ENCODE data around the gene THSD7A. TPM values are rescaled to one million over a fixed set of nuclear protein-coding genes. Genes with fewer than 3 reads are reported as not detected.

Gene THSD7A
- total RNA-seq, 1 experiment from 2014 or later: 0.68 TPM

DNA sequence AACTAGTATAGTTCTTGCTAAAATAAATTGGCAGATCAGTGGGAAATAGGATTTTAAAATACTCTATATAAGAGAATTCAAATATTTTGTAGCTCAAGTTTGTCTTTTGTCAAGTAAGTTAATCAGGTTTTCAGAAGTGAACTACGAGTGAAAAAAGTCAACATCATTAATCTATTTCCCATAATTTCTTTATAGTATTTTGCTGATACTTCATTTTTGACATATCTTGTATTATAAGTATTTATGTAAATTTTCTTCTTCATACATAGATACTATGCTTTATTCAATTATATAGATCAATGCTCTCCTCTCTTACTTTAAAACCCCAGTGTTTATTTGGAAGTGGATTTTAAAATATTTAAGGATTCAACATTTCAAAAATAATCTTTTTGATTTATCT is 360.7 kb downstream of the THSD7A start:
- H3K27me3 Mint-ChIP-seq (ENCODE audit: low read depth): no peaks in the 10 kb centered on the region
- CTCF ChIA-PET: no interaction called here
- H3K9me3 Mint-ChIP-seq: no peaks in the 10 kb centered on the region
- TF ChIP-seq FOXJ3 (CRISPR knock-in tag; IDR thresholded peaks at IDR 0.05; ENCODE audit: borderline replicate concordance): no peak
- no peak for TF ChIP-seq SOX15 (CRISPR knock-in tag; IDR thresholded peaks at IDR 0.05)
- TF ChIP-seq, protein P1, sequence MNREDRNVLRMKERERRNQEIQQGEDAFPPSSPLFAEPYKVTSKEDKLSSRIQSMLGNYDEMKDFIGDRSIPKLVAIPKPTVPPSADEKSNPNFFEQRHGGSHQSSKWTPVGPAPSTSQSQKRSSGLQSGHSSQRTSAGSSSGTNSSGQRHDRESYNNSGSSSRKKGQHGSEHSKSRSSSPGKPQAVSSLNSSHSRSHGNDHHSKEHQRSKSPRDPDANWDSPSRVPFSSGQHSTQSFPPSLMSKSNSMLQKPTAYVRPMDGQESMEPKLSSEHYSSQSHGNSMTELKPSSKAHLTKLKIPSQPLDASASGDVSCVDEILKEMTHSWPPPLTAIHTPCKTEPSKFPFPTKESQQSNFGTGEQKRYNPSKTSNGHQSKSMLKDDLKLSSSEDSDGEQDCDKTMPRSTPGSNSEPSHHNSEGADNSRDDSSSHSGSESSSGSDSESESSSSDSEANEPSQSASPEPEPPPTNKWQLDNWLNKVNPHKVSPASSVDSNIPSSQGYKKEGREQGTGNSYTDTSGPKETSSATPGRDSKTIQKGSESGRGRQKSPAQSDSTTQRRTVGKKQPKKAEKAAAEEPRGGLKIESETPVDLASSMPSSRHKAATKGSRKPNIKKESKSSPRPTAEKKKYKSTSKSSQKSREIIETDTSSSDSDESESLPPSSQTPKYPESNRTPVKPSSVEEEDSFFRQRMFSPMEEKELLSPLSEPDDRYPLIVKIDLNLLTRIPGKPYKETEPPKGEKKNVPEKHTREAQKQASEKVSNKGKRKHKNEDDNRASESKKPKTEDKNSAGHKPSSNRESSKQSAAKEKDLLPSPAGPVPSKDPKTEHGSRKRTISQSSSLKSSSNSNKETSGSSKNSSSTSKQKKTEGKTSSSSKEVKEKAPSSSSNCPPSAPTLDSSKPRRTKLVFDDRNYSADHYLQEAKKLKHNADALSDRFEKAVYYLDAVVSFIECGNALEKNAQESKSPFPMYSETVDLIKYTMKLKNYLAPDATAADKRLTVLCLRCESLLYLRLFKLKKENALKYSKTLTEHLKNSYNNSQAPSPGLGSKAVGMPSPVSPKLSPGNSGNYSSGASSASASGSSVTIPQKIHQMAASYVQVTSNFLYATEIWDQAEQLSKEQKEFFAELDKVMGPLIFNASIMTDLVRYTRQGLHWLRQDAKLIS (CRISPR knock-in tag; IDR thresholded peaks at IDR 0.05; ENCODE audit: borderline replicate concordance): no peak
- TF ChIP-seq ETV6 (CRISPR knock-in tag; IDR thresholded peaks at IDR 0.05): no peak
- no peak for TF ChIP-seq ZBTB21 (CRISPR knock-in tag; IDR thresholded peaks at IDR 0.05; ENCODE audit: borderline replicate concordance)
- TF ChIP-seq SP1 (CRISPR knock-in tag; conservative IDR thresholded peaks at IDR 0.05): no peak
- TF ChIP-seq, protein P2, sequence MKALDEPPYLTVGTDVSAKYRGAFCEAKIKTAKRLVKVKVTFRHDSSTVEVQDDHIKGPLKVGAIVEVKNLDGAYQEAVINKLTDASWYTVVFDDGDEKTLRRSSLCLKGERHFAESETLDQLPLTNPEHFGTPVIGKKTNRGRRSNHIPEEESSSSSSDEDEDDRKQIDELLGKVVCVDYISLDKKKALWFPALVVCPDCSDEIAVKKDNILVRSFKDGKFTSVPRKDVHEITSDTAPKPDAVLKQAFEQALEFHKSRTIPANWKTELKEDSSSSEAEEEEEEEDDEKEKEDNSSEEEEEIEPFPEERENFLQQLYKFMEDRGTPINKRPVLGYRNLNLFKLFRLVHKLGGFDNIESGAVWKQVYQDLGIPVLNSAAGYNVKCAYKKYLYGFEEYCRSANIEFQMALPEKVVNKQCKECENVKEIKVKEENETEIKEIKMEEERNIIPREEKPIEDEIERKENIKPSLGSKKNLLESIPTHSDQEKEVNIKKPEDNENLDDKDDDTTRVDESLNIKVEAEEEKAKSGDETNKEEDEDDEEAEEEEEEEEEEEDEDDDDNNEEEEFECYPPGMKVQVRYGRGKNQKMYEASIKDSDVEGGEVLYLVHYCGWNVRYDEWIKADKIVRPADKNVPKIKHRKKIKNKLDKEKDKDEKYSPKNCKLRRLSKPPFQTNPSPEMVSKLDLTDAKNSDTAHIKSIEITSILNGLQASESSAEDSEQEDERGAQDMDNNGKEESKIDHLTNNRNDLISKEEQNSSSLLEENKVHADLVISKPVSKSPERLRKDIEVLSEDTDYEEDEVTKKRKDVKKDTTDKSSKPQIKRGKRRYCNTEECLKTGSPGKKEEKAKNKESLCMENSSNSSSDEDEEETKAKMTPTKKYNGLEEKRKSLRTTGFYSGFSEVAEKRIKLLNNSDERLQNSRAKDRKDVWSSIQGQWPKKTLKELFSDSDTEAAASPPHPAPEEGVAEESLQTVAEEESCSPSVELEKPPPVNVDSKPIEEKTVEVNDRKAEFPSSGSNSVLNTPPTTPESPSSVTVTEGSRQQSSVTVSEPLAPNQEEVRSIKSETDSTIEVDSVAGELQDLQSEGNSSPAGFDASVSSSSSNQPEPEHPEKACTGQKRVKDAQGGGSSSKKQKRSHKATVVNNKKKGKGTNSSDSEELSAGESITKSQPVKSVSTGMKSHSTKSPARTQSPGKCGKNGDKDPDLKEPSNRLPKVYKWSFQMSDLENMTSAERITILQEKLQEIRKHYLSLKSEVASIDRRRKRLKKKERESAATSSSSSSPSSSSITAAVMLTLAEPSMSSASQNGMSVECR (CRISPR knock-in tag; IDR thresholded peaks at IDR 0.05; ENCODE audit: borderline replicate concordance): no peak
- TF ChIP-seq, protein P3, sequence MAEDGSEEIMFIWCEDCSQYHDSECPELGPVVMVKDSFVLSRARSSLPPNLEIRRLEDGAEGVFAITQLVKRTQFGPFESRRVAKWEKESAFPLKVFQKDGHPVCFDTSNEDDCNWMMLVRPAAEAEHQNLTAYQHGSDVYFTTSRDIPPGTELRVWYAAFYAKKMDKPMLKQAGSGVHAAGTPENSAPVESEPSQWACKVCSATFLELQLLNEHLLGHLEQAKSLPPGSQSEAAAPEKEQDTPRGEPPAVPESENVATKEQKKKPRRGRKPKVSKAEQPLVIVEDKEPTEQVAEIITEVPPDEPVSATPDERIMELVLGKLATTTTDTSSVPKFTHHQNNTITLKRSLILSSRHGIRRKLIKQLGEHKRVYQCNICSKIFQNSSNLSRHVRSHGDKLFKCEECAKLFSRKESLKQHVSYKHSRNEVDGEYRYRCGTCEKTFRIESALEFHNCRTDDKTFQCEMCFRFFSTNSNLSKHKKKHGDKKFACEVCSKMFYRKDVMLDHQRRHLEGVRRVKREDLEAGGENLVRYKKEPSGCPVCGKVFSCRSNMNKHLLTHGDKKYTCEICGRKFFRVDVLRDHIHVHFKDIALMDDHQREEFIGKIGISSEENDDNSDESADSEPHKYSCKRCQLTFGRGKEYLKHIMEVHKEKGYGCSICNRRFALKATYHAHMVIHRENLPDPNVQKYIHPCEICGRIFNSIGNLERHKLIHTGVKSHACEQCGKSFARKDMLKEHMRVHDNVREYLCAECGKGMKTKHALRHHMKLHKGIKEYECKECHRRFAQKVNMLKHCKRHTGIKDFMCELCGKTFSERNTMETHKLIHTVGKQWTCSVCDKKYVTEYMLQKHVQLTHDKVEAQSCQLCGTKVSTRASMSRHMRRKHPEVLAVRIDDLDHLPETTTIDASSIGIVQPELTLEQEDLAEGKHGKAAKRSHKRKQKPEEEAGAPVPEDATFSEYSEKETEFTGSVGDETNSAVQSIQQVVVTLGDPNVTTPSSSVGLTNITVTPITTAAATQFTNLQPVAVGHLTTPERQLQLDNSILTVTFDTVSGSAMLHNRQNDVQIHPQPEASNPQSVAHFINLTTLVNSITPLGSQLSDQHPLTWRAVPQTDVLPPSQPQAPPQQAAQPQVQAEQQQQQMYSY (CRISPR knock-in tag; IDR thresholded peaks at IDR 0.05): no peak
- TF ChIP-seq ELF4 (CRISPR knock-in tag; IDR thresholded peaks at IDR 0.05; ENCODE audit: low read depth): no peak
- no peak for TF ChIP-seq RORB (CRISPR knock-in tag; IDR thresholded peaks at IDR 0.05)
- TF ChIP-seq ZNF121 (CRISPR knock-in tag; IDR thresholded peaks at IDR 0.05): no peak
- TF ChIP-seq, protein P4, sequence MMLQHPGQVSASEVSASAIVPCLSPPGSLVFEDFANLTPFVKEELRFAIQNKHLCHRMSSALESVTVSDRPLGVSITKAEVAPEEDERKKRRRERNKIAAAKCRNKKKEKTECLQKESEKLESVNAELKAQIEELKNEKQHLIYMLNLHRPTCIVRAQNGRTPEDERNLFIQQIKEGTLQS (CRISPR knock-in tag; conservative IDR thresholded peaks at IDR 0.05): no peak
- TF ChIP-seq, protein P5, sequence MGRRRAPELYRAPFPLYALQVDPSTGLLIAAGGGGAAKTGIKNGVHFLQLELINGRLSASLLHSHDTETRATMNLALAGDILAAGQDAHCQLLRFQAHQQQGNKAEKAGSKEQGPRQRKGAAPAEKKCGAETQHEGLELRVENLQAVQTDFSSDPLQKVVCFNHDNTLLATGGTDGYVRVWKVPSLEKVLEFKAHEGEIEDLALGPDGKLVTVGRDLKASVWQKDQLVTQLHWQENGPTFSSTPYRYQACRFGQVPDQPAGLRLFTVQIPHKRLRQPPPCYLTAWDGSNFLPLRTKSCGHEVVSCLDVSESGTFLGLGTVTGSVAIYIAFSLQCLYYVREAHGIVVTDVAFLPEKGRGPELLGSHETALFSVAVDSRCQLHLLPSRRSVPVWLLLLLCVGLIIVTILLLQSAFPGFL (CRISPR knock-in tag; IDR thresholded peaks at IDR 0.05; ENCODE audit: borderline replicate concordance): no peak
- TF ChIP-seq OVOL2 (CRISPR knock-in tag; IDR thresholded peaks at IDR 0.05; ENCODE audit: borderline replicate concordance): no peak
- TF ChIP-seq, protein P6, sequence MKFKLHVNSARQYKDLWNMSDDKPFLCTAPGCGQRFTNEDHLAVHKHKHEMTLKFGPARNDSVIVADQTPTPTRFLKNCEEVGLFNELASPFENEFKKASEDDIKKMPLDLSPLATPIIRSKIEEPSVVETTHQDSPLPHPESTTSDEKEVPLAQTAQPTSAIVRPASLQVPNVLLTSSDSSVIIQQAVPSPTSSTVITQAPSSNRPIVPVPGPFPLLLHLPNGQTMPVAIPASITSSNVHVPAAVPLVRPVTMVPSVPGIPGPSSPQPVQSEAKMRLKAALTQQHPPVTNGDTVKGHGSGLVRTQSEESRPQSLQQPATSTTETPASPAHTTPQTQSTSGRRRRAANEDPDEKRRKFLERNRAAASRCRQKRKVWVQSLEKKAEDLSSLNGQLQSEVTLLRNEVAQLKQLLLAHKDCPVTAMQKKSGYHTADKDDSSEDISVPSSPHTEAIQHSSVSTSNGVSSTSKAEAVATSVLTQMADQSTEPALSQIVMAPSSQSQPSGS (CRISPR knock-in tag; IDR thresholded peaks at IDR 0.05; ENCODE audit: borderline replicate concordance, low read depth): no peak
- TF ChIP-seq CREB1 (CRISPR knock-in tag; IDR thresholded peaks at IDR 0.05): no peak
- TF ChIP-seq, protein P7, sequence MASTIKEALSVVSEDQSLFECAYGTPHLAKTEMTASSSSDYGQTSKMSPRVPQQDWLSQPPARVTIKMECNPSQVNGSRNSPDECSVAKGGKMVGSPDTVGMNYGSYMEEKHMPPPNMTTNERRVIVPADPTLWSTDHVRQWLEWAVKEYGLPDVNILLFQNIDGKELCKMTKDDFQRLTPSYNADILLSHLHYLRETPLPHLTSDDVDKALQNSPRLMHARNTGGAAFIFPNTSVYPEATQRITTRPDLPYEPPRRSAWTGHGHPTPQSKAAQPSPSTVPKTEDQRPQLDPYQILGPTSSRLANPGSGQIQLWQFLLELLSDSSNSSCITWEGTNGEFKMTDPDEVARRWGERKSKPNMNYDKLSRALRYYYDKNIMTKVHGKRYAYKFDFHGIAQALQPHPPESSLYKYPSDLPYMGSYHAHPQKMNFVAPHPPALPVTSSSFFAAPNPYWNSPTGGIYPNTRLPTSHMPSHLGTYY (CRISPR knock-in tag; IDR thresholded peaks at IDR 0.05): no peak
- no peak for TF ChIP-seq RELA (CRISPR knock-in tag; IDR thresholded peaks at IDR 0.05; ENCODE audit: borderline replicate concordance)
- no peak for TF ChIP-seq FOXP1 (CRISPR knock-in tag; IDR thresholded peaks at IDR 0.05; ENCODE audit: borderline replicate concordance)
- TF ChIP-seq, protein P8, sequence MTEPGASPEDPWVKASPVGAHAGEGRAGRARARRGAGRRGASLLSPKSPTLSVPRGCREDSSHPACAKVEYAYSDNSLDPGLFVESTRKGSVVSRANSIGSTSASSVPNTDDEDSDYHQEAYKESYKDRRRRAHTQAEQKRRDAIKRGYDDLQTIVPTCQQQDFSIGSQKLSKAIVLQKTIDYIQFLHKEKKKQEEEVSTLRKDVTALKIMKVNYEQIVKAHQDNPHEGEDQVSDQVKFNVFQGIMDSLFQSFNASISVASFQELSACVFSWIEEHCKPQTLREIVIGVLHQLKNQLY (CRISPR knock-in tag; IDR thresholded peaks at IDR 0.05): no peak
- ATAC-seq: no peak
- POLR2A ChIA-PET: no interaction called here
- H3K4me1 Mint-ChIP-seq: peaks cover 14% of the 10 kb centered on the region
- H3K36me3 Mint-ChIP-seq: no peaks in the 10 kb centered on the region
- DNase-seq (ENCODE audit: low spot score): no peak
- H3K4me3 Mint-ChIP-seq: no peak overlapping the region
- no peak overlapping the region for H3K27ac Mint-ChIP-seq
